ENCODE measurements around the gene FADS6. TPM values are rescaled to one million over a fixed set of nuclear protein-coding genes. Genes with fewer than 3 reads are reported as not detected.
A peak's percentile ranks its signal among the peaks of the same experiment; 100 is the strongest.

Gene FADS6
- total RNA-seq, 2 donors from 2014 or later = not detected

DNA sequence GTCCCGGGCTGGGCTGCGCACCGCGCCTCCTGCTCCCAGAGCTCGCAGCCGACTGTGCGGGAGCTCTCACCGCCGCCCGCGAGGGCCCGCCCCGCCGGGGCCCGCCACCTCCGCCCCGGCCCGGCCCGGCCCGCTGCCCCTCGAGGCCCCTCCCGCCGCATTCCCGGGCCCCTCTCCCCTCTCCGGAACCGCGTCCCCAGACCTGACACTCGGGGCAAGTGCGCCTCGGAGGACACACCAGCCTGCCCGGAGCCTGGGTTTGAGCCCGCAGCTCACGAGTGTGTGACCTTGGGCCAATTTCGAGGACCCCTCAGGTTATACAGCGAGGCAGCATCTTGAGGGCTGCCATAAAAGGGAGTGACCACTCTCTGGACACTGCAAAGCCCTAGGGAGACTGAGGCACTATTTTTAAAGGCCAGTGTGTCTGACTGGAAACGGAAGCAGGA, 31.7 kb downstream of the FADS6 start:
- Histone ChIP-seq H3K4me3 (no peak overlapping the region), H3K27ac (no peak overlapping the region), H3K36me3 (no peaks in the 10 kb centered on the region), H3K27me3 (replicated peaks; ENCODE audit: insufficient read depth) (peaks cover 27% of the 10 kb centered on the region), H3K9me3 (no peaks in the 10 kb centered on the region), H3K4me1 (replicated peaks) (peaks cover 8% of the 10 kb centered on the region)
- no peak for DNase-seq (ENCODE audit: low spot score)
- 18% methylated on average over 9 of the region's 36 CpGs for WGBS
- TF ChIP-seq POLR2AphosphoS5 (IDR thresholded peaks at IDR 0.05) (no peak), CTCF (IDR thresholded peaks at IDR 0.05) (no peak), POLR2A (IDR thresholded peaks at IDR 0.05) (no peak)
- intact Hi-C loops (cut with DNase I) = no loop called here

DNA sequence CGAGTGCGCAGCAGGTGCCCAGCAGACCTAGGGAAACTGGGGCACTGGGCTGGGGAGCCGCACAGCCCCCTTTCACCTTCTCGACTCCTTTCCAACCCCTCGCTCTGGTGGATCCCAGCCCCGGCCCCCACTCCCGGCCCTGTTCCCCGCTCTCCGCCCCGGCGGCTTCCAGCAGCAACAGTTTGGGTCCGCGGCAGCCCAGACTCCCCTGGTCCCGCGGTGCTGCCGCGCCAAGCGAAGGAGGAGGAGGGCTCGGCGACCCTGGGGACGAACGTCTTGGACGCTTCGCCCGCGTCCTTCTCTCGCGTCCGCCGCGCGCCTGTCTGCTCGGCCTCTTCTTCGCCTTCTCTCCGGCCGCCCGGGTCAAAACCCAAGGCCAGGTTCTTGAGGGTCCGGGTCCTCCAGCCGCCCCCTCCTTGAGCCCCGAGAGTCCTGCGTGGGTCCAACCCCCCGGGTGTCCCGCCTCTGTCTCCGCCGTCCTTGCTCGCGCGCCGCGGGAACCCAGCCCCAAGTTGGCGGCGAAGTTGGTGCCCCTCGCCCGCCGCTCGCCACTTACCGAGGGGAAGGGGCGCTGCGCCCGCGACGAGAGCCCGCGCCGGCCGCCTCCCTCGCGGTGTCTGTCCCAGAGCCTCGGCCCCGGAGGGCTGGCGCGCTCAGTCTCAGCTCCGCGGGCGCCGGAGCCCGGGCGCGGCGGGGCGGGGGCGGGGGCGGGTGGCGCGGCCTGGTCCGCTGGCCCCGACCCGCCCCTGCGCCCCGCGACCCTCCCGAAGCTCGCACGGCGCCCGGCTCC, 32.4 kb downstream of the FADS6 start:
- H3K36me3 ChIP-seq = no peaks in the 10 kb centered on the region
- H3K4me3 ChIP-seq = peak overlapping the region in 1 of 2 donors; percentile 7
- peaks cover 8% of the 10 kb centered on the region for H3K4me1 ChIP-seq (replicated peaks)
- intact Hi-C loops (cut with DNase I) = no loop called here
- WGBS = 1% methylated on average over 55 of the region's 96 CpGs
- H3K27me3 ChIP-seq (replicated peaks; ENCODE audit: insufficient read depth) = peaks cover 27% of the 10 kb centered on the region
- DNase-seq (ENCODE audit: low spot score) = no peak
- no peaks in the 10 kb centered on the region for H3K9me3 ChIP-seq
- TF ChIP-seq CTCF (IDR thresholded peaks at IDR 0.05) (no peak), POLR2A (IDR thresholded peaks at IDR 0.05) (no peak), POLR2AphosphoS5 (IDR thresholded peaks at IDR 0.05) (no peak)
- H3K27ac ChIP-seq = no peak overlapping the region

GRCh38 chr17:74860229-74860871, 33.1 kb downstream of the FADS6 start:
- intact Hi-C loops (cut with DNase I) = no loop called here
- H3K9me3 ChIP-seq = no peaks in the 10 kb centered on the region
- H3K36me3 ChIP-seq = no peaks in the 10 kb centered on the region
- 2% methylated on average over 41 of the region's 44 CpGs for WGBS
- peaks cover 8% of the 10 kb centered on the region for H3K4me1 ChIP-seq (replicated peaks)
- H3K27ac ChIP-seq = no peak overlapping the region
- H3K27me3 ChIP-seq (replicated peaks; ENCODE audit: insufficient read depth) = peaks cover 33% of the 10 kb centered on the region
- no peak for TF ChIP-seq POLR2A (IDR thresholded peaks at IDR 0.05)
- H3K4me3 ChIP-seq = no peak overlapping the region
- no peak for DNase-seq (ENCODE audit: low spot score)

DNA sequence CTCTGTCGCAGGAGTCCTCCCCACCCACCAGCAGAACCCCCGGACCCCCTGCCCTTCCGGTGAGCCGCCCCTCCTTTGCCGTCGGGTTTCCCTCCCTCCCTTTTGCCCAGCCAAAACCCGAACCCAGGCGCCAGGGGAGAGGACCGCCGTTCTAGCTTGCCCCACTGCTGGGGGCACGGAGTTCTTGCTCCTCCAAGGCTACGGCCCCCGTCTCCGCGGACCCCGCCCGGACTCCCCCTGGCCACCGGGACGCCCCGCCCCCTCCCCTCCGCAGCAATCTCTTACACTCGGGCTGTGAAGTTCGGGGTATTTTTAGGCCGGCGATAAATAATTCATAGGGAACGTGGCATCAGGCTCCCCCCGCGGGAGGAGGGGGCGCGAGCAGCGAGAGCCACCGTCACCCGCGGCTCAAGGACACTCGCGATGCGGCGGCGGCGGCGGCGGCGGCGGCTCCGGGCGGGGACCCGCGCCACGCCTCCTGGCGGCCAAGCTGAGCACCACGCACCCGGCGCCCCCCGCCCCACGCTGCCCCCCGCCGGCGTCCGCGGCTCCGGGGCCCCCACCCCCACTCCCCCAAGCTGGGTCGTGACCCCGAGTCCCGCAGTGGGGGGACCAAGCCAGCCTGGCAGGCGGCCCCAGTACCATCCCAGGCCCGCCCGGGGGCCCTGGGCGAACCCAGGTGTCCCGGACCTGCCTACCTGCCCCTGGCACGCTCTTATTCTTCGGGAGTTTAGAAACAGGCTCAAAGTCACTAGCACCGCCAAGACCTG, 33.8 kb downstream of the FADS6 start, which contains the start of gene GRIN2C:
Gene GRIN2C, minus strand, starts transcription at position 427 of the 770 bp plus-strand sequence. CDS start 4,793 bp downstream, outside the sequence.
- H3K4me1 ChIP-seq (replicated peaks) = peaks cover 8% of the 10 kb centered on the region
- H3K27me3 ChIP-seq (replicated peaks; ENCODE audit: insufficient read depth) = peaks cover 35% of the 10 kb centered on the region
- H3K27ac ChIP-seq = no peak within 1 kb of the TSS
- no peaks in the 10 kb centered on the region for H3K9me3 ChIP-seq
- H3K4me3 ChIP-seq = peak within 1 kb of the TSS in 1 of 2 donors; percentile 19
- intact Hi-C loops (cut with DNase I) = no loop called here
- TF ChIP-seq CTCF (IDR thresholded peaks at IDR 0.05) = peak in 2 of 4 experiments; percentile 26 to 40
- no peak for TF ChIP-seq POLR2AphosphoS5 (IDR thresholded peaks at IDR 0.05)
- no peak for DNase-seq (ENCODE audit: low spot score)
- 3% methylated on average over 53 of the region's 72 CpGs for WGBS
- H3K36me3 ChIP-seq = no peaks in the 10 kb centered on the region

All from prostate gland (tissue), 2 donors.